GM23248 (cell line): Measurements from ENCODE around the gene MORC2.

Experiments used
- EZH2 ChIP-seq: fragments of 200-600 bp; sonication (generic); IDR thresholded peaks from 2 replicates; pipeline ENCODE4 v1.6.1; 2018; ENCODE audit warnings: antibody characterized with exemption, mild to moderate bottlenecking; ENCODE audit not compliant: insufficient read depth, poor library complexity, severe bottlenecking
- EZH2phosphoT487 ChIP-seq: fragments of 200-600 bp; sonication (generic); IDR thresholded peaks from 2 replicates; pipeline ENCODE4 v1.6.1; 2018; ENCODE audit warnings: antibody characterized with exemption, moderate library complexity, mild to moderate bottlenecking, low read depth; ENCODE audit not compliant: insufficient read depth

DNA sequence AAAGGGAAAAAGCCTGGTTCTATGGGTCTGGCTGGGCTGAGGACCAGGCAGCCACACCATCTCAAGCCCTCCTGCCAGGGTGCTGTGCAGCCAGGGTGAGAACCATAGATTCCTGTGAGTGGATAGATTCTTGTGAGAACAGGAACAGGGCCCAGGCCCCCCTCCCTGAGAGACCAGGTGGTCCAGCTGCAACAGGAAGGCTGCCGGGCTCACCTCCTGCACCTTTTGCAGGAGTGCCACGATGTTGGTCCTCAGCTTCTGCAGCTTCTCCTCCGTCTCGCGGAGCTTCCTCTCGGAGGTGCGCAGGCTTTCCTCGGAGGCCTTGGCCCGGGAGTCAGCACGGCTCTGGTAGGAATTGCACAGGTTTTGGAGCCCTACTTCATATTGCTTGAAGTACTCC, 40.8 kb downstream of the MORC2 start:
- TF ChIP-seq EZH2phosphoT487 (no peak), EZH2 (no peak)
